HCT116 (cell line): ENCODE data around the gene ACOT6. TPM values are rescaled to one million over a fixed set of nuclear protein-coding genes. Genes with fewer than 3 reads are reported as not detected.

Experiments
- total RNA-seq: library from RNA; stranded (reverse); gene quantifications from one replicate; pipeline ENCODE4 v1.2.1, GENCODE V29; 2021; ENCODE audit not compliant: unreplicated experiment

ACOT6 gene
- total RNA-seq, 1 experiment from 2014 or later: not detected

Other genes with a start within 250 kb of the ACOT6 start
- 43.0 TPM for gene NUMB, start 154.0 kb upstream of the ACOT6 start, total RNA-seq
- gene RIOX1, start 121.6 kb upstream of the ACOT6 start, total RNA-seq: 4.2 TPM
- not detected for gene ACOT1, start 75.4 kb upstream of the ACOT6 start, total RNA-seq
- not detected for gene HEATR4, start 53.6 kb upstream of the ACOT6 start, total RNA-seq
- 0.44 TPM for gene ACOT2, start 43.3 kb upstream of the ACOT6 start, total RNA-seq
- not detected for gene ACOT4, start 20.6 kb upstream of the ACOT6 start, total RNA-seq
- gene DNAL1, start 32.5 kb downstream of the ACOT6 start, total RNA-seq: 14.6 TPM
- 24.6 TPM for gene PNMA1, start 101.9 kb downstream of the ACOT6 start, total RNA-seq
- gene PTGR2, start 239.3 kb downstream of the ACOT6 start, total RNA-seq: 22.1 TPM